ENCODE measurements around the gene GUCA1A.
"Not testable (repeated sequence)": the region's sequence is repeated elsewhere in the genome, so short reads cannot be mapped to it uniquely, and the experiment has no call there.

The GUCA1A gene

DNA sequence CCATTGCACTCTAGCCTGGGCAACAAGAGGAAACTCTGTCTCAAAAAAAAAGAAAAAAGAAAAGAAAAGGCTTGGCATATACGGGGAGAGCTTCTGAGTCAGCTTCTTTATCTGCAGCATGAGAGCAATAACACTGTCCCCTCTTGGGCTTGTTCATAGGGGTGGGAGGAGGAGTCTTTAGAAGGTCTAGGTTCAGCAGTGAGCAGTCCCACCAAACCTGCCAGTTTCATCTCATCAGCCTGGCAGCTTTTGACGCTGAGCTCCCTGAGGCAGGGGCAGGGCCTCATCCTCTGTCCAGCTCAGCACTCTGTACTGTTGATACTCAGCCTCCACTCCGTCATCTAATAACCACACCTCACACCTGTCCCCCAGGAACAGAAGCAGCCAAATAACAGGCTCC, 25.1 kb upstream of the GUCA1A start:
- DNase-seq, result no peak

DNA sequence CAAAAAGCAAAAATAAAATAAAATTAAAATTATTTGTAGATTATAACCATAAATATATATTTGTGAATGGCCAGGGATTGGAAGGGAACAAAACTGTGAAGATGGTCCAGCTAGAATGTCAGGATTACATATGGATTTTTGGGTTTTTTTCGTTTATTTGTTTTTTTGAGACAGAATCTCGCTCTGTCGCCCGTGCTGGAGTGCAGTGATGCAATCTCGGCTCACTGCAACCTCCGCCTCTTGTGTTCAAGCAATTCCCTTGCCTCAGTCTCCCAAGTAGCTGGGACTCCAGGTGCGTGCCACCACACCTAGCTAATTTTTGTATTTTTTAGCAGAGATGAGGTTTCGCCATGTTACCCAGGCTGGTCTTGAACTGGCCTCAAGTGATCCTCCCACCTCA, 22.9 kb upstream of the GUCA1A start:
- no peak for DNase-seq

DNA sequence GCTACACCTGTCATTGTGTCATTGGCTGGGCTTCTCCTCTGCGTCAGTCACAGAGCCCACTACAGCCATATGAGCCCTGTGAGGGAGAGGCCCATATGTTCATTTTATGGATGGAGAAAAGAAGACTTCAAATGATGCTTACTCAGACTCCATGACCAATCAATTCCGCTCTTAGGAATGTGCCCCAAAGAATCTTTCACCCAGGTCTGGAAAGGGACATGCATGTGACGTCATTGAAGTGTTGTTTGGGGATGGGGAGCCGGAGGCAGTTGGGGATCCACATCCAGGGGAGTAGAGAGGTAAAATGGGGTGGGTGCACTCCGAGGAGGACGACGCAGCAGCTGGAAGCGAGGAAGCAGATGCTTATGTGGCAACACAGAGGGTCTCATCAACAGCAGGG, 21.1 kb upstream of the GUCA1A start:
- no peak for DNase-seq

DNA sequence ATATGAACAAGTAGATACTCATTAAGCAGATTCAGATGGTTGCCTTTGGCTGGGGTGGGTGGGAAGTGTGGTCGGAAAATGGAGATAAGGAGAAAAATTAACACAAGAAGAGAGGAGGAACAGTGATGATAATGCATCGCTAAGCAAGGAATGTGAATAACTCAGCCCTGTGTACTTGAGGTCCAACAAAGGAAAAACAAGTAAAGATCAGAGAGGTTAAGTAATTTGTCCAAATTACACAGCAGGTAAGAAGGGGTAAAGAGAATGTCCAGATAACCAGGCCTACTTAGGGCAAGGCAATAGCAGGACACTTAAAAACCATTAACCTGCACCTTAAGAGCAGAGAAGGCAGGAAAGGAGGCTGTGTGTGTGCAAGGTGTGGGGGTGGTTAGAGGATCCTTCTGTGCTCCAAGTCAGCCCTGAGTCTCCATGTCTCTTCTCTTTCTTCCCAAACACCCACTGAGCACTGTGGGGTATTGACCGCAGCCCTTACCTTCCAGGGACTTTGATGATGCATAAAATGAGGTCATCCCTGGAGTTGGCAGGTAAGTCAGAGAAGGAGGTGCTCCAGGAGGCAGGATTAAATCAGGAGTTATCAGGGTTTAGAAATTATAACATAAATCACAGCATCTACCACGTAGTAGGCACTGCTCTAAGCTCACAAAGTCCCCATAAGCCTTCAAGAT, 20.5 kb upstream of the GUCA1A start:
- not testable (repeated sequence) for DNase-seq

DNA sequence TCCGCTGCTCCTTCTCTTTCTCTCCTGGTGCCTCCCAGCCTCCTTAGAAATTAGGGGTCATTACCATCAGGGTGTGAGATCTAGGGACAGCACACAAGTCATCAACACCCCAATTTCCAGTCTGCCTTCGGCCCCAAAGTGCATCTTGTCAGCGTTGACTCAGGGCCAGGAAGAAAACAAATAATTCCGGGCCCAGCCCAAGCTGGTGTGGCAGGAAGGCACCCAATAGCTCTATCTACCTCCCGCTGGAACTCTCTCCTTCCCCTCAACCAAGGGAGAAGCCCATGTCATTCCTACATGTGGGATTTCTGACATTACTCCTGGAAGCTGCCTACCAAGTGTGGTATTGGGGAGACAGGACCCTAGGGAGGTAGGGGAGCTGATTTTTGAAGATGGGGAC, 19.2 kb upstream of the GUCA1A start:
- no peak for DNase-seq

DNA sequence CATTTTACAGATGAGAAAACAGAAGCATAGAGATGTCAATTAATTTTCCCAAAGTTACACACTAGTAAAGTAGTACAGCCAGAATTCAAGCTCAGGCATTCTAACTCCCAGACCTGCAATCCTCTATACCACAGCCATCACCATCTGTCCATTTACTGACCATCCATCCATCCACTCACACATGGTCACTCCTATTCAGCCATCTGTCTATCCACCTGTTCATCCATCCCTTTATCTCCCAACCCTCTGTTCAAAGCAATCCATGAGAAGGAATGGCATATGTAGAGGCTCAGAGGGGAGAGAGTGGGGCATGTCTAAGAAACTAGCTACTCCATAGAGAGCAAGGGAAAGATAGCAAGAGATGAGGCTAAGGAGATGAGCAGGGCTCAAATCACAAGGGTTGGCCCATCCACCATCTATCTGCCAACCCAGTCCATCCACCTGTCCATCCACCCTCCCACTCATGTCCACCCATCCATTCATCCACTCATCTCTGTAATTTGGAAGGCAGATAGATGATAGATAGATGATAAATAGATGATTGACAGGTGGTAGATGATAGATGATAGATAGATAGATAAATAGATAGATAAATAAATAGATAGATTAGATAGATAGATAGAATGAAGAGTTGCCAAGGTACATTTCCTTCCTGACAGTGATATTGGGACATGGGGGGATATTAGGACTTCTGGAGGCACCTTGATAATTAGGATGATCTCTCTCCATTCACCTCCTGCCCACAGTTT, 18.5 kb upstream of the GUCA1A start:
- no peak for DNase-seq

DNA sequence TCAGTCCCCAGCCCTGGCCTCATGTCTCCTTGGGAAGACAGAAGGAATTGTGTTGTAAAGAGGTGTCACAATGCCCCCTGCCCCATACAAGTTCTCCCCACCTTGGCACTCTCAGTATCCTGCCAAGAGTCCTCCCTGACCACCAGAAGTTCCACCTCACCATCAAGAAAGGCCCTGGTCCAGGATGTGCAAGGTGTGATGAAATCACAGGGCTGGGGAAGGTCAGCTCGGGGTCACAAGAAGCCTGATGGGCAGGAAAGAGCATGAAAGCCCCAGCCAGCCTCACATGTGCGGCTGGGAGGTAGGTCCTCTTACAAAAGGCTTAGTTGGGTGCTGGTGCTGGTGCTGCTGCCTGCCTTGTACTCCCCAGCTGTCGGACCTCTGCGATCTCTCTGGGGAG, 17.9 kb upstream of the GUCA1A start:
- no peak for DNase-seq

DNA sequence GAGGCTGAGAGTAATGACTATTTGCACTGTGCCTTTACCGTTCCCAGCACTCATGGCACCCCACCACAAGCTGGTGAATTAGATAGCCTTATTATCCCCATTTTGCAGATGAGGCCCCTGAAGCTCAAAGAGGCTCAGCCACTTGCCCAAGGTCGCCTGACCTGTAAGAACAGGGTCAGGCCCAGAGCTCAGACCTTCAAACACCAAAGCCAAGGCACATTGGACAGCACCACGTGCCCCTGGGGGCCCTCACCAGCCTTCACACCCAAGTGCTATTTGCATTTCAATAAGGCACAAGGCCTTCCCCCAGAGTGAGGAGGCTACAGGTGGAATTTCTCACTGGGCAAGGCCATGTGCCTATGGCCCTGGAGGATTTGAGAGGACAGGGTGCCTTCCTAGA, 16.5 kb upstream of the GUCA1A start:
- no peak for DNase-seq

DNA sequence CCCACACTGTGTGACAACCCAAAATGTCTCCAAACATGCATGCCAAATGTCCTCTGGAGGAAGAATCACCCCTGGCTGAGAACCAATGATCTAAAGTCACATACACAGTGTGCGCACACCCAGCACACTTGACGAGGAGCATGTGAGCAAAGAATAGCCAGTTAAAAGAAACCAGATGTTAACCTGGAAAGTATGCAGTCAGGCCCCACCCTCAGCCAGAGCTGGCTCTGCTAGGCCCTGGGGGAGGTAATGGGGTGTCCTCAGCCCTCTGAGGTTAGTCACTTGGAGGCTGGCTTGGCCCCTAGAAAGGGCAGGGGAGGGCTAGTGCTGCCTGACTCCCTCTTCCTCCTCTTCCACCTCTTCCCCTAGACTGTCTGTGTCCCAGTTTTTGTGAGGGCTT, 15.2 kb upstream of the GUCA1A start:
- no peak for DNase-seq

DNA sequence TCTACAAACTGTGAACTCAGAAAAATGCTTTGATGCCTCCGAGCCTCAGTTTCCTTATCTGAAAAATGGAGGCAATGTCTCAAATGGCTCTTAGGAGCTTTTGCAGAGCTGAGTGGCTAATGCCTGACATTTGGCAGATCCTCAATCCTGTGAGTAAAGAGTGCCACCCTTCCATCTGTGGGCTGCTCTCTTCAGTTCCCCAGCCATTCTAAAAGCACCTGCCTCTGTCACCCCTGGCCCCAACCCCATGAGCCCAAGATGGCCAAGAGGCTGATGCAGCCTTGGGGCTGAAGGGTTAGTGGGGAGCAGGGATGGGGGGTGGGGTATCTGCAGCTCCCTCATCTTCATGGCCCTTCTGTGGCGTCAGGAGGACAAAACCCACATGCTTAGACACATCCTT, 14.5 kb upstream of the GUCA1A start:
- DNase-seq, result no peak

DNA sequence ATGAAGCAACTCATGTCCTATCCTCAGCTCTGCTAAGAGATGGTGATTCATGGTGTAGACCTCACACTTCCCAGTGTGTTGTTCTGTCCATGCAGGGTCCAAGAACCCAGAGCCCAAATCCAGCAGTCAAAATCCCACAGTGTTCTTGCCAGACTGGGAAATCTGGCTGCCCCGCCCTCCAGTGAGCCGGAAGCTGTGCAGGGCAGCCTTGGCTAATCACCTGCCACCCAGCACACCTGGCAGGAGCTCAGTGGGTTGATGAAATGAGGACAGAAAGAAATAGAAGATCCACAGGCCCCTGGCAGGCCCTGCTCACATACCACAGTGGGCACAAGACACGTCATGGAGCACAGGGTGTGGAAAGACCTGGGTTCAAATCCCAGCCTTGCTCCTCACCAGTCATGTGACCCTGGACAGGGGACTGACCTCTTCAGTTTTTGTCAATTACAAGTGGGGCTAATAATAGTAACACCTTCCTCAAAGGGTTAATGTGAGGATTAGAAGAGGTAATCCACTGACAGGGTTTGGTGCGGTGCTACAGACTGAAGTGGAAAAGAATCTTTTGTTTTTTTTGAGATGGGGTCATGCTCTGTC, 13.6 kb upstream of the GUCA1A start:
- no peak for DNase-seq

DNA sequence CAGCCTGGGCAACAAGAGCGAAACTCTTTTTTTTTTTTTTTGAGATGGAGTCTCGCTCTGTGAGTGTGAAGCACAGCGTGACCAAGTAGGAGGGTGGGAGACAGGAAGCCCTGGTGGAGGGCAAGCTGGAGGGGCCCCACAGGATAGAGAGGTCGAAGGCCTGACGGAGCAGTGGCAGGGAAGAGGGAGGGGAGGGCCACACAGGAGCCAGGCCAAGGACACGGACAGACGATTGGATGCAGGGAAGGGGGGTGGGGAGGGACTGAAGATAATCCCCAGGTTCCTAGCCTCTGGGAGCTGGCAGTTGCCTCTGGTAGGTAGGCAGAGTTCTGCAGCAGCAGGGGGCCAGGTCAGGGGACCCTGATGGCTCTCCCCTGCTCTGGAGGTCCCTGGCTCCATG, 10.8 kb upstream of the GUCA1A start:
- DNase-seq, result no peak

DNA sequence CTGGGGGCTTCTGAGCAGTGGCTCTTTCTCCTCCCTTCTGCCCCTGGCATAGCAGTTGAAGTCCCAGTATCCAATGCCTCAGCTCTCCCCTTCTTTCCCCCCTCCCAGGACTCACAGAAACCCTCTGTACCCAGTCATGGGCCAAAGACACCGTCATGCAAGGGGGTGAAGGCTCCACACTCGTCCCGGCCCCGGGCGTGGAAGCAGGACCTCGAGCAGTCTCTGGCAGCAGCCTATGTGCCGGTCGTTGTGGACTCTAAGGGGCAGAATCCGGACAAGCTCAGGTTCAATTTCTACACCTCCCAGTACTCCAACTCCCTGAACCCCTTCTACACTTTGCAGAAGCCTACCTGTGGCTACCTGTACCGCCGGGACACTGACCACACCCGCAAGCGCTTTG, 10.4 kb upstream of the GUCA1A start:
- no peak for DNase-seq

DNA sequence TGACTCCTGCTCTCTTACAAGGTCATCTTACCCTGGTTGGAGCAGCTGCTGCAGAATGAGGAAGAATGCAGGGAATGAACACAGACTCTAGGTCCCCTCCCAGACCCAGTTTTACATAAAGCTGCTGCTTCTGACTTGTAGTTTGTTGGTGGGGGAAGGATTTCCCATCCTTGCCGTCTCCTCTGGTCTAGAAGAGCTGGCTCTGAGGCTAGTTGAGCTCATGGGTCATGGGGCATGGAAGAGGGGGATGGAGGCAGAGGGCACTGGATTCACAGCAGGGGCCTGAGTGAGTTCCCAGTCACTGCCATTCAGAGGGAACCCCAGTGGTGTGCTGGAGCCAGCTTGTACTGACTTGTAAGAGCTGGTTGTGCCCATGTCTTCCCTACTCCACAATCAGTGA, 9.2 kb upstream of the GUCA1A start:
- peak in 1 of 2 experiments; percentile 12 for DNase-seq

DNA sequence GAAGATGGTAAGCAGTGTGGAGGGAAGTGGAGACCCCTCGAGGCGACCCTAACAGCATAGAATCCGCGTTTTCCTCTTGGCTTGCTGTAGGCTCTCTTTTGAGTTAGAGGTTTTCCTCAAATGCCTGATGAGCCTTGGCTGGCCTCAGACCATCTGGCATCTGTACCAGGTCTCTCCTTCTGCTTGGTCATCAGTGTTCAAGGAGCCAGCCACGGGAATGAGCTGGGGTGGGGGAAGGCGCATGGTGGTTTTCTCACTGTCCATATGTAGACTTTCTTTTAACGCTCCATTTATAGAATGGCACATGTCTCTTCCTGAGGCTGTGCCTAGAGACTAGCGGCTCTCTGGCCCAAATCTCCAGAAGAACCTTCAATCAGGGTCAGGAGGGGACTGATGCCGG, 8.1 kb upstream of the GUCA1A start:
- DNase-seq, result no peak

DNA sequence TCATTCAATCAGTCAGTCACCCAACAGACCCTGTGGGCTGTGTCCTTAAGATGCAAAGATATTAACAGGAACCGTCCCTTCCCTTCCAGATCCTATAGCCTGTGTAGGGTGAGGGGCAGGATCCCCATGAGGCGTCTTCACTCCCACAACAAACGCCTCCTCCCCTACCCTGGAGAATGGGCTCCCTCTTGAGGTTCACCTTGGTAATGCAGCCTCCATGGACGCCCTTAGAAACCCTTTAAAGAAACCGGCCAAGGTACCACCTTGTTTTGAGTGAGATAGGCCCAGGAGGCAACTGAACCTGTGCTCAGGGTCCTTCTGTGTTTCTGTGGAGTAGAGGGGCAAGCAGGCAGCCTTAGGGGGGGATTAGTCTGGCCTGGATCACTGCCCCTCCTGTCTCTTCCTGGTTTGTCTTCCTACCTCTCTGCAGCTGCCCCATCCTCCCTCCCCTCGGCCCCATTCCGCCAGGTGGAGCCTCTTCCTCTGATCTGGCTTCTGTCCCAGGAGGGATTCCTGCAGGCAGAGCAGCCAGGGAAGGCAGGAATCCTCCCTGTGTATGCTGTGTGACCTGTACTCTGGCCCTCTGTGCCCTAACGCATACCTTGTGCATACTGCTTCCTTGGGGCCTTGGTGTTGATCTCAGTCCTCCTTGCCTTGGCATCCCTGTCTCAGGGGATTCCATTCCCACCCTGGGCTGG, 6.6 kb upstream of the GUCA1A start:
- DNase-seq, result peak; percentile 68 to 79

DNA sequence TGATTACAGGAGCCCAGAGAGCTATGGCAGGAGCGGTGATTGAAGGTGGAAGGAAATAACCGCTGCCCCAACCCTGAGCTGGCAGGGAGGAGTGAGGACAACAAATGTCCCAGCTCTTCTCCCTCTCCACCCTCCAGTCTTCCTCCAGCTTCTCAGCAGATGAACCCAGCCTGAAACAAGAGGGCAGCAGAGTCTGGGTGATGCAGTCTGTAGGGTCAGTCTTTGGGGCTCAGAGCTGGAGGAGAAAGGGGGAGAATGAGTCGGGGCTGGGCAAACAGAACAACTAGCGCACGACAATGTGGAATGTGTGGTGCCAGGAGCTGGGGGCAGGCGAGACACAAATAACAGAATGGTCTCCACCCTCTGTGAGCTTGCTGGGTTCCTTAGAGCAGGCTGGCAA, 4.5 kb upstream of the GUCA1A start:
- no peak for DNase-seq

DNA sequence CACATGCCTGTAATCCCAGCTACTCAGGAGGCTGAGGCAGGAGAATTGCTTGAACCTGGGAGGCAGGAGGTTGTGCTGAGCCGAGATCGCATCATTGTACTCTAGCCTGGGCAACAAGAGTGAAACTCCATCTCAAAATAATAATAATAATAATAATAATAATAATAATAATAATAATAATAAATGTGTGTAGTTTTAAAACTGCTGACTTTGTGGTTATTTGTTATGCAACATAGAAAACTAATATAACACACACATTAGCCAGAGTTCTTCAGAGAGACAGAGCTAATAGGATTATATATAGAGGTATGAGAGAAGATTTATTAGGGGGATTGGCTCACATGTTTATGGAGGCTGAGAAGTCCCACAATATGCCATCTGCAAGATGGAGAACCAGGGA, 3.4 kb upstream of the GUCA1A start:
- DNase-seq, result not testable (repeated sequence)

DNA sequence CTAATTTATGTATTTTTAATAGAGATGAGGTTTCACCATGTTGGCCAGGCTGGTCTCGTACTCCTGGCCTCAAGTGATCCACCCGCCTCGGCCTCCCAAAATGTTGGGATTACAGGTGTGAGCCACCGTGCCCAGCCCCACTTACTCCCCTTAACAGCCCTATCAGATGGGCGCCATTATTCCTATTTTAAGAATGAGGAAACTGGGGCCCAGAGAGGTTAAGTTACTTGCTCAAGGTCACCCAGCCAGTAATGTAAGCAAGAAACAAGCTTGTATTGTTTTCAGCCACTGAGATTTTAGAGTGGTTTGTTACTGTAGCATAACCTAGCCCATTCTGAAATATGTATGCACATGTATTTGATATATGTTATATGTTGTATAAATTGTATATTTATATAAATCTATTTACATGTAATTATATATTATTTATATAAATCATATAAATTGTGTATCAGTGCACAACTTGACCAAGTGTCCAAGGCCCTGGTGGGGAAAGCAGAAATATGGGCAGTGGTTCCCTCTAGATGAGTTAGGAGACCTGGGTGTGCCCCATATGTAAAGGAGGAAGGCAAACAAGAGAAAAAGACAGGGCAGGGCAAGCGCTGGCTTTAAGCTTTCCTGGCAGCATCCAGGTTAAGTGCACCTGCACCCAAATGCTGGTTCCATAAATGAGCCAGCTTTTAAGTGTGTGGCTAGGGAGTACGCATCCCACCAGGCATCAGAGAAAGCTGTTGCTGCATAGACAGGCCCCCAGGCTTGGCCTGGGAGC, 1.2 kb upstream of the GUCA1A start:
- no peak for DNase-seq

DNA sequence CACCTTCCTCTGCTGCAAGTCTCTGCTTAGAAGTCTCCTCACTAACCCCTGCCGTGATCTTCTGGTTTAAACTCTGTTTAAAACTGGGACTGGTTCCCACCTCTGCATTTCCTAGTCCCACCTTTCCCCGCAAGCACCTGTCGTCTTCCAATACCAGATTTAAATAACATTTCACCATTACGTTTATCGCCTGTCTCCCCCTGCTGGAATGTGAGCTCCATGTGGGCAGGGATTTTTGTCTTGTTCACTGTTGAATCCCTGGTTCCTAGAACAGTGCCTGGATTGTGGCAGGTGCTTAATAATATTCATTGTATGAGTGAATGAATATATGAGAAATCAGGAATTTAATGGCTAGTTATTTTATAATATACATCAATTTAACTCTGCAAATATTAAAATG, 2.7 kb downstream of the GUCA1A start:
- DNase-seq, result peak; percentile 14 to 29

DNA sequence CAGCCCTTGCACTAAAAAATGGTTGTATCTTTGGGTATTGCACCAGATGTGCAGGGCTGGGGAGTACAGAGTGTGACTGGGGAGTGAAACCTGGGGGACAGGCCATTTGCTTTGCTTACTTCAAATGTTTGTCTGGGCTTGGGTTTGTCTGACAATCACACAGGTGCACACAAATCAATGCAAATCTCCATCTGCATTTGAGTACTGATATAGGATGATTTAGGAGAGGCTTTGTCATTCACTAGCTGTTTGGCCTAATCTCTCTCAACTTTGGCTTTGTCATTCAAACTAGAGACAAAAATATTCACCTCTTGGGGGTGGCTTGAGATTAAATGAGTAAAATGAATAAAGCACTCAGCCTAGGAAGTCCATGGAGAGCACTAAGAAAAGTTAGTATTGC, 3.8 kb downstream of the GUCA1A start:
- DNase-seq, result no peak

DNA sequence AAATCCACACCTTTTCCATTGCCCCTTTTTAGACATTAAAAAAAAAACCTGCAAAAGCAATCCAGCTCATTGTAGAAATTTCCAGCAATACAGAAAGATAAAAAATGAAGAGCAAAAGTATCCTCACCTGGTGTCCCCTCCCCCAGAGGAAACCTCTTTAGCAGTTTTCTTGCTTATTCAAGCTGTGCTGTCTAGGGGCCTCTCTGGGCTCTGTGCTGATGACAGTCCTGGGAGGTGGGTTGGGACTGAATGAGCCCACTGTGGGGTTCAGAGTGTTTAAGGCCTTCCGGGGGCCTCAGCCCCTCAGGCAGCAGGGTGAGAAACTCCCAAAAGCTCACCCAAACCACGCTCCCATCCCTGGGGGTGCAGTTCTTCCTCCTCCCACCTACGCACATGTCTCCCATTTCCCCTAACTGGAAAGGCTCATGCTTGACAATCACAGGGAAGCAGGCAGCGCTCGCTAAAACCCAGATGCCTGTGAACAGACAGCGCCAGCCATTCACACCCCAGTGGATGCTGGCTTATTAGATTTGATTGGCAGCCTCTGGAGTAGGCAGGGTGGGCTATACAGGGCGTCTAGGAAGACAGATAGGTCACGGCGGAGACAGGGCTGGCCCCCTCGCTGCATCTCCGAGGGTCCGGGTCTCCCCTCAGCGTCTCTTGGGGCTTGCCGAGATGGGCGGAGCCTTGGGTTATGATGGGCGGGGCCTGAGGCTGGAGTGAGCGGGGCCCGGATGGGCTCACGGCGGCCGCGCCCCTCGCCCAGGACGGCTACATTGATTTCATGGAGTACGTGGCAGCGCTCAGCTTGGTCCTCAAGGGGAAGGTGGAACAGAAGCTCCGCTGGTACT, 4.6 kb downstream of the GUCA1A start:
- DNase-seq, result no peak
